H9 (cell line): ENCODE results near the gene PIGL. TPM values are rescaled to one million over a fixed set of nuclear protein-coding genes. Genes with fewer than 3 reads are reported as not detected.
A peak's percentile ranks its signal among the peaks of the same experiment; 100 is the strongest.

Source experiments
- DNase-seq: peaks from one replicate; pipeline ENCODE4 v3.0.0-alpha.2; 2017
- H2AFZ ChIP-seq: one replicate; pipeline ENCODE4 v1.6.1; 2013; ENCODE audit warnings: mild to moderate bottlenecking, low read length, control low read depth, moderate library complexity
- H2AK5ac ChIP-seq: 2 replicates; pipeline ENCODE4 v1.6.1; 2013; ENCODE audit warnings: low read length, control low read depth, mixed read lengths; ENCODE audit not compliant: insufficient read length
- H2BK120ac ChIP-seq: one replicate; pipeline ENCODE4 v1.6.1; 2013; ENCODE audit warnings: low read depth, mild to moderate bottlenecking, low read length, control low read depth, inconsistent platforms; ENCODE audit not compliant: poor library complexity, severe bottlenecking
- H2BK12ac ChIP-seq: 2 replicates; pipeline ENCODE4 v1.6.1; 2013; ENCODE audit warnings: low read length, control low read depth, mixed read lengths, low read depth; ENCODE audit not compliant: insufficient read length
- H2BK15ac ChIP-seq: 2 replicates; pipeline ENCODE4 v1.6.1; 2013; ENCODE audit warnings: low read depth, low read length, control low read depth
- H2BK20ac ChIP-seq: one replicate; pipeline ENCODE4 v1.6.1; 2013; ENCODE audit warnings: low read depth, mild to moderate bottlenecking, low read length, control low read depth, inconsistent platforms; ENCODE audit not compliant: poor library complexity, severe bottlenecking
- H2BK5ac ChIP-seq: 2 replicates; pipeline ENCODE4 v1.6.1; 2013; ENCODE audit warnings: low read length, control low read depth, mixed read lengths; ENCODE audit not compliant: insufficient read length
- H3K14ac ChIP-seq: 2 replicates; pipeline ENCODE4 v1.6.1; 2013; ENCODE audit warnings: low read length, control low read depth; ENCODE audit not compliant: insufficient read depth
- H3K18ac ChIP-seq: 2 replicates; pipeline ENCODE4 v1.6.1; 2013; ENCODE audit warnings: low read depth, mild to moderate bottlenecking, mixed read lengths, low read length, control low read depth; ENCODE audit not compliant: insufficient read length
- H3K23ac ChIP-seq: 2 replicates; pipeline ENCODE4 v1.6.1; 2013; ENCODE audit warnings: low read length, control low read depth, mixed read lengths, low read depth; ENCODE audit not compliant: insufficient read length
- H3K23me2 ChIP-seq: 2 replicates; pipeline ENCODE4 v1.6.1; 2013; ENCODE audit warnings: low read depth, mild to moderate bottlenecking, mixed read lengths, low read length, control low read depth; ENCODE audit not compliant: insufficient read length, poor library complexity, severe bottlenecking
- H3K27ac ChIP-seq: 2 replicates; pipeline ENCODE4 v1.5.1; 2013; ENCODE audit warnings: low read length, control low read depth, mixed read lengths, low read depth; ENCODE audit not compliant: insufficient read length
- H3K27me3 ChIP-seq: 2 replicates; pipeline ENCODE4 v1.6.1; 2013; ENCODE audit warnings: low read length, control low read depth, inconsistent platforms; ENCODE audit not compliant: insufficient read depth
- H3K4ac ChIP-seq: 2 replicates; pipeline ENCODE4 v1.6.1; 2013; ENCODE audit warnings: low read depth, mild to moderate bottlenecking, control low read depth, inconsistent platforms, low read length, moderate library complexity
- H3K4me1 ChIP-seq: 2 replicates; pipeline ENCODE4 v1.6.1; 2013; ENCODE audit warnings: low read length, control low read depth, inconsistent platforms; ENCODE audit not compliant: insufficient read depth
- H3K4me2 ChIP-seq: 2 replicates; pipeline ENCODE4 v1.6.1; 2013; ENCODE audit warnings: low read length, control low read depth, mixed read lengths; ENCODE audit not compliant: insufficient read length, insufficient read depth
- H3K56ac ChIP-seq: 2 replicates; pipeline ENCODE4 v1.6.1; 2013; ENCODE audit warnings: low read depth, mild to moderate bottlenecking, mixed read lengths, low read length, control low read depth; ENCODE audit not compliant: insufficient read length
- H3K79me1 ChIP-seq: 2 replicates; pipeline ENCODE4 v1.6.1; 2013; ENCODE audit warnings: low read depth, mild to moderate bottlenecking, moderate library complexity, low read length, control low read depth, inconsistent platforms; ENCODE audit not compliant: insufficient read depth, poor library complexity, severe bottlenecking
- H3K79me2 ChIP-seq: 2 replicates; pipeline ENCODE4 v1.6.1; 2013; ENCODE audit warnings: low read length, control low read depth, inconsistent platforms; ENCODE audit not compliant: insufficient read depth
- H3K9ac ChIP-seq: 2 replicates; pipeline ENCODE4 v1.6.1; 2013; ENCODE audit warnings: low read length, control low read depth, mixed read lengths; ENCODE audit not compliant: insufficient read length; ENCODE audit errors: extremely low read depth
- H3K9me3 ChIP-seq: one replicate; pipeline ENCODE4 v1.6.1; 2013; ENCODE audit warnings: low read depth, low read length, inconsistent platforms; ENCODE audit not compliant: control insufficient read depth
- H3T11ph ChIP-seq: one replicate; pipeline ENCODE4 v1.6.1; 2013; ENCODE audit warnings: mild to moderate bottlenecking, low read length, control low read depth, inconsistent platforms
- H4K20me1 ChIP-seq: one replicate; pipeline ENCODE4 v1.6.1; 2013; ENCODE audit not compliant: control insufficient read depth, insufficient read length, insufficient read depth
- H4K5ac ChIP-seq: 2 replicates; pipeline ENCODE4 v1.6.1; 2013; ENCODE audit warnings: low read depth, mild to moderate bottlenecking, mixed read lengths, low read length, control low read depth; ENCODE audit not compliant: insufficient read length
- H4K8ac ChIP-seq: replicated peaks from 2 replicates; pipeline ENCODE4 v1.6.1; 2013; ENCODE audit warnings: low read length, control low read depth, mixed read lengths, low read depth; ENCODE audit not compliant: insufficient read length
- H4K91ac ChIP-seq: 2 replicates; pipeline ENCODE4 v1.6.1; 2013; ENCODE audit warnings: low read depth, mild to moderate bottlenecking, moderate library complexity, mixed read lengths, low read length, control low read depth; ENCODE audit not compliant: insufficient read length
- H3K27ac Mint-ChIP-seq, 3 experiments: 2 replicates in 2 of 3; 3 replicates in 1 of 3; pipeline ENCODE4 v1.8.0; 2020 to 2021; ENCODE audit warnings: mixed read lengths in 3 of 3, mild to moderate bottlenecking in 1 of 3, moderate library complexity in 1 of 3
- H3K27me3 Mint-ChIP-seq: 2 replicates; pipeline ENCODE4 v1.8.0; 2021; ENCODE audit warnings: low read depth, mild to moderate bottlenecking, moderate library complexity, mixed read lengths
- H3K36me3 Mint-ChIP-seq, 3 experiments: 2 replicates in 2 of 3; 3 replicates in 1 of 3; pipeline ENCODE4 v1.8.0; 2020 to 2021; ENCODE audit warnings: low read depth in 3 of 3, mixed read lengths in 3 of 3; ENCODE audit not compliant: insufficient read depth in 1 of 3
- H3K4me1 Mint-ChIP-seq, 2 experiments: 2 replicates each; pipeline ENCODE4 v1.8.0; 2020; ENCODE audit warnings: mixed read lengths in 2 of 2
- H3K4me3 Mint-ChIP-seq, 2 experiments: 2 replicates in 1 of 2; 3 replicates in 1 of 2; pipeline ENCODE4 v1.8.0; 2020 to 2021; ENCODE audit warnings: mild to moderate bottlenecking in 2 of 2, mixed read lengths in 2 of 2, moderate library complexity in 1 of 2
- H3K9me3 Mint-ChIP-seq, 2 experiments: 2 replicates in 1 of 2; 3 replicates in 1 of 2; pipeline ENCODE4 v1.8.0; 2020; ENCODE audit warnings: mild to moderate bottlenecking in 2 of 2, mixed read lengths in 2 of 2, moderate library complexity in 1 of 2
- CTCF ChIP-seq: fragments of 200-600 bp; sonication (generic); conservative IDR thresholded peaks from 3 replicates; pipeline ENCODE4 v1.8.0; 2021; ENCODE audit warnings: antibody characterized with exemption, mild to moderate bottlenecking
- WGBS: extraction: QIAGEN DNeasy Blood & Tissue Kit; methylation state at CpG from one replicate; pipeline ENCODE4 v1.1.7; 2013; ENCODE audit warnings: missing lambda C conversion rate, low lambda C conversion rate, mixed read lengths; ENCODE audit not compliant: insufficient read length; ENCODE audit errors: extremely low coverage; 5-methylcytosine and 5-hydroxymethylcytosine counted together
- total RNA-seq: library from RNA; stranded (reverse); gene quantifications from 2 replicates; pipeline ENCODE4 v1.2.1, GENCODE V29; 2021

The PIGL gene
- total RNA-seq, 1 experiment from 2014 or later, result 21.6 TPM

DNA sequence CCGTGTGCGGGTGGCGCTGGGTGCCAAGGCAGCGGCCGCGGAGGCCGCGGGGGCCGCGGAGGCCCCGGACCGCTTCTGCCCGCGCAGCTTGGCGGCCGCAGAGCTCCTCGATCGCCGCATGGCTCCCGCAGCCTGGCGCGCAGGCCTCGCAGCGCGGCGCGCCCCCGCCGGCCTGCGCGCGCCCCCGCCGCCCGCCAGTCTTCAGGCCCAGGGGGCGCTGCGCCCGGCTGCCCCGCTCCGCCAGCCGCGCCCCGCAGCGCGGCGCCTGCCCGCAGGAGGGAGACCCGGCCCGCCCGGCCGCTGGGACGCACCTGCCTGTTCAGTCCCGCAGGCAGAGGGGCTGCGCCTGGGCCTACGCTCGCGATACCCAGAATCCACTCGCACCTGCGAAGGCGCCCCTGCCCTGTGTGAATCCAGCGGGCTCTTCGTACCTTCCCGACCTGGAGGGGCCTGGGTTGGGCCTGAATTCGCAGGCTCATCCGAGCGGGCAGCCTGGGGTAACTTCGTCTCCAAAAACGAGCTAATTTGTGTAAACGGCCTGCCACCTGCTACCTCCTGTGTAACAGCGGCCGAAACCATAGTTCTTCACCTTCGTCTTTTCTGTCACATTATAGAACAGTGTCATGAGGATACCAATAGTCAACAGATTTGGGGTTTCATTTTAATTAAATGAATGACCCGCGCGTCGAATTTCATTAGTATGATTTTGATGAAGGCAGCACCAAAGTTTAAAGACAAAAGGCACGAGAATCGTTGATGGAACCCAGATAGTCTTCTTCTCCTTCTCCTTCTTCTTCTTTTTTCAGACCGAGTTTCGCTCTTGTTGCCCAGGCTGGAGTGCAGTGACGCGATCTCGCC, 136.5 kb downstream of the PIGL start, which contains the start of gene CENPV:
Gene CENPV (minus strand): TSS at position 153 of the 858 bp plus-strand sequence. CDS start 33 bp downstream, at position 120.
- Histone ChIP-seq H2BK120ac (peak within 1 kb of the TSS; percentile 65), H2BK12ac (no peak within 1 kb of the TSS), H2BK15ac (no peak within 1 kb of the TSS), H4K8ac (no peak within 1 kb of the TSS), H2BK20ac (no peak within 1 kb of the TSS), H4K91ac (peak within 1 kb of the TSS; percentile 74), H3K9ac (peak within 1 kb of the TSS; percentile 94), H3K4me2 (peak within 1 kb of the TSS; percentile 92), H3K27ac (no peak within 1 kb of the TSS), H3K9me3 (no peaks in the 10 kb centered on the region), H3K4me1 (no peaks in the 10 kb centered on the region), H3K18ac (peak within 1 kb of the TSS; percentile 86), H3K79me1 (peaks cover 5% of the 10 kb centered on the region), H3K79me2 (peaks cover 6% of the 10 kb centered on the region; the same call in 1 of the 2 replicates), H3K4ac (peak within 1 kb of the TSS; percentile 52; the same call in 1 of the 2 replicates), H2AK5ac (no peak within 1 kb of the TSS), H4K5ac (peak within 1 kb of the TSS; percentile 14), H3K14ac (peak within 1 kb of the TSS; percentile 96), H3T11ph (no peak within 1 kb of the TSS), H4K20me1 (no peaks in the 10 kb centered on the region), H3K23me2 (peaks cover 8% of the 10 kb centered on the region), H3K23ac (no peak within 1 kb of the TSS), H2AFZ (no peak within 1 kb of the TSS), H2BK5ac (no peak within 1 kb of the TSS), H3K27me3 (no peaks in the 10 kb centered on the region), H3K56ac (no peak within 1 kb of the TSS)
- peaks cover 14 to 19% (median 15%) of the 10 kb centered on the region in 3 experiments for H3K36me3 Mint-ChIP-seq
- H3K9me3 Mint-ChIP-seq, result no peaks in the 10 kb centered on the region
- no peak; the same call in 2 of the 3 replicates for TF ChIP-seq CTCF
- H3K4me3 Mint-ChIP-seq, result peak within 1 kb of the TSS; percentile 90 to 96
- H3K27me3 Mint-ChIP-seq, result peaks cover 24% of the 10 kb centered on the region
- WGBS, result no CpG with 5 or more reads among the region's 83 CpGs
- peaks cover 18 to 21% of the 10 kb centered on the region in 2 experiments for H3K4me1 Mint-ChIP-seq
- DNase-seq, result peak; percentile 96
- peak within 1 kb of the TSS; percentile 62 to 99 (median 99) for H3K27ac Mint-ChIP-seq
